Measurements from ENCODE around the gene CEP83. TPM values are rescaled to one million over a fixed set of nuclear protein-coding genes. Genes with fewer than 3 reads are reported as not detected.
"Not testable (repeated sequence)": the region's sequence is repeated elsewhere in the genome, so short reads cannot be mapped to it uniquely, and the experiment has no call there.

Gene CEP83
- total RNA-seq, 8 experiments from 2014 or later = 11.5 to 87.2 (median 25.9) TPM

DNA sequence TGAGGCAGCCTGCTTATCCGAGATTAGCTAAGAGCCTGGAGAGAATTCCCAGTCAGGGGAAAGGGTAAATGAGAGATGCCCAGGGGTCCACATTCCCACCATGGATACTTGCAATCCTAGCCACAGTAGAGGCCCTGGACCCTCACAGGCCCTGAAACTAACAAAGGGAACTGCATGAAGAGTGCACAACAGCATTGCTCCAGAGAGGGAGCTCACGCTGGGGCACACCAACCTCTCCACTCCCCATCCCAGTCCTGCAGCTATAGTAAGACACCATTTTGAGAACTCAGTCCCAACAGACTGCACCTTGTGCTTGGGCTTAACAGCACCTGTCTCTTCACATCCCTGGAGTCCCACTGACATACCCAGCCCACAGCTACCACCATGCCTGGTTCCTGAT lies 30.5 kb downstream of the CEP83 start:
- no peak overlapping the region for H3K27ac ChIP-seq
- H3K4me3 ChIP-seq = no peak overlapping the region
- H3K4me1 ChIP-seq (replicated peaks in 1 of 2) = no peaks in the 10 kb centered on the region
- in situ Hi-C loops (cut with MboI; ENCODE audit: low pct_unique_long_range_greater_than_20kb in 2 of 9, low sequenced_read_pairs in 9 of 9, unreplicated experiment in 9 of 9) = no loop called here
- ATAC-seq (replicated peaks in 6 of 8) = no peak
- WGBS, 10 experiments = 83 to 100% (median 100%) methylated on average over 1 to 2 of the region's 2 CpGs; no CpG with 5 or more reads in 5 of the 10 experiments

DNA sequence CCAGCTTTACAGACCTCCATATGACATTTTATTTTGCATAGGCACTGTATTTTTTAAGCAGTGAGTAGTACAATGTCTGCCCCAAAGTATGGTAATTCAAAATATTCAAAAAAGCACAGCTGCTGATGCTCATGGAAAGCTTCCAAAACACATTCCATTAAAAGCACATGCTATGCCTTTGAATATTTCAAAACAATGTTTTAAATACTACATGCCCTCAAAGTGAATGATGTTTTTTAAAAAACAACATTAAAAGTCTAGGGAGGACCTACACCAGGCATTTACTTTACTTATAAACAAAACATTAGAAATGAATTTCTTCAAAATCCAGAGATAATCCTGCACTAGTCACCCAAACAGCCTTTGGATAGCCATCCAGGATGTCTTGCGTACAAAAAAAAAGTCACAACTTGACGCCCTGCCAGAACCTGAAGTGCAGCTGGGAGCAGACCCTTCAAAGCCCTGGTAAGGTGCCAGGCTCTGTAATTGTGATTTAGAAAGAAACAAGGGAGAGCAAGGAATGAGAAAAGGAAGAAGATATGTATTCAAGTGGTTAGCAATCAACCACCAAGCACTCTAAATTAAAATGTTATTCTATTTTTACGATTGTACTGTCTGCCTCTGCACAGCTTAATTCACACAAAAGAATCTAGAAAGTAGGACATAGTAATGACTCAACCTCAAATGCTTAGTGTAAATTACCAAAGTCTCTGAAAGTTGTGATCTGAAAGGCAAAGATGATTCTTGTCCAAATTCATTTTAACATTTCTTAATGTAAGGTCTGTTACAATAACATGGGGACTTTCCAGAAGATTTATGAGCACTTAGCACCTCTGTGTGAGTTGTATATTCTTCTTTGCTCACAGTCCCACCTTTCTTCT lies 31.9 kb downstream of the CEP83 start:
- in situ Hi-C loops (cut with MboI; ENCODE audit: low pct_unique_long_range_greater_than_20kb in 2 of 9, low sequenced_read_pairs in 9 of 9, unreplicated experiment in 9 of 9) = no loop called here
- no peak overlapping the region for H3K27ac ChIP-seq
- ATAC-seq (replicated peaks in 6 of 8) = peak in 3 of 8 experiments; percentile 75 to 85 (median 81)
- no peaks in the 10 kb centered on the region for H3K4me1 ChIP-seq (replicated peaks in 1 of 2)
- no peak overlapping the region for H3K4me3 ChIP-seq
- WGBS, 10 experiments = 0 to 100% (median 85%) methylated on average over 1 to 3 of the region's 3 CpGs; no CpG with 5 or more reads in 1 of the 10 experiments

GRCh38 chr12:94426049-94426448 lies 33.6 kb downstream of the CEP83 start:
- in situ Hi-C loops (cut with MboI; ENCODE audit: low pct_unique_long_range_greater_than_20kb in 2 of 9, low sequenced_read_pairs in 9 of 9, unreplicated experiment in 9 of 9) = no loop called here
- Histone ChIP-seq H3K27ac (no peak overlapping the region), H3K4me3 (no peak overlapping the region), H3K4me1 (replicated peaks in 1 of 2) (no peaks in the 10 kb centered on the region)
- WGBS, 10 experiments = 13 to 100% (median 83%) methylated on average over 1 to 2 of the region's 3 CpGs; no CpG with 5 or more reads in 3 of the 10 experiments
- no peak for ATAC-seq (replicated peaks in 6 of 8)

DNA sequence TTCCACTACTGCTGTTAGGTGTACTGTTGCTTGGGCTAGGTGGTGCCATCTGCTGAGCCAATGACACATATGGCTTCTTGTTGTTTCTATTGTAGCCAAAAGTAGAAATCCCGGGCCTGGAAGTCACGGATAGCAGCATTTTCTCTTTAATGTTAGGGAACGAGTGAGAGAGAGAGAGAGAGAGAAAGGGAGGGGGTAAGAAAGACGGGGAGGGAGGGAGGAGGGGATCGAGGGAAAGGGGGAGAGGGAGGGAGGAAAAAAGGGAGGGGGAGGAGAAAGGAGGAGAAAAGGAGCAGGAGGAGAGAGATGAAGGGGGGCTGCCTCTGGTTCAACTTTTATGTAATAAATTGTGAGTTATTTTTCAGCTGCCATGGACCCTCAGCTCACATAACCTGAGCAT lies 34.8 kb downstream of the CEP83 start:
- no CpG with 5 or more reads among the region's 5 CpGs for WGBS, 10 experiments
- in situ Hi-C loops (cut with MboI; ENCODE audit: low pct_unique_long_range_greater_than_20kb in 2 of 9, low sequenced_read_pairs in 9 of 9, unreplicated experiment in 9 of 9); H3K4me3 ChIP-seq; ATAC-seq (replicated peaks in 6 of 8); H3K27ac ChIP-seq; H3K4me1 ChIP-seq (replicated peaks in 1 of 2): not testable (repeated sequence)

GRCh38 chr12:94421868-94422740 lies 37.6 kb downstream of the CEP83 start:
- no peak for ATAC-seq (replicated peaks in 6 of 8)
- H3K4me3 ChIP-seq = no peak overlapping the region
- H3K4me1 ChIP-seq (replicated peaks in 1 of 2) = no peaks in the 10 kb centered on the region
- WGBS, 10 experiments = 90 to 100% (median 97%) methylated on average over 3 to 5 of the region's 5 CpGs; no CpG with 5 or more reads in 1 of the 10 experiments
- no peak overlapping the region for H3K27ac ChIP-seq
- in situ Hi-C loops (cut with MboI; ENCODE audit: low pct_unique_long_range_greater_than_20kb in 2 of 9, low sequenced_read_pairs in 9 of 9, unreplicated experiment in 9 of 9) = no loop called here

GRCh38 chr12:94418517-94418916 lies 41.1 kb downstream of the CEP83 start:
- Histone ChIP-seq H3K4me3 (no peak overlapping the region), H3K27ac (no peak overlapping the region), H3K4me1 (replicated peaks in 1 of 2) (no peaks in the 10 kb centered on the region)
- WGBS, 10 experiments = 88 to 100% (median 100%) methylated on average over 1 of the region's 1 CpG; no CpG with 5 or more reads in 1 of the 10 experiments
- in situ Hi-C loops (cut with MboI; ENCODE audit: low pct_unique_long_range_greater_than_20kb in 2 of 9, low sequenced_read_pairs in 9 of 9, unreplicated experiment in 9 of 9) = no loop called here
- no peak for ATAC-seq (replicated peaks in 6 of 8)

- Histone ChIP-seq H3K4me3 (no peak overlapping the region), H3K4me1 (replicated peaks in 1 of 2) (no peaks in the 10 kb centered on the region), H3K27ac (no peak overlapping the region)
- ATAC-seq (replicated peaks in 6 of 8) = no peak
- in situ Hi-C loops (cut with MboI; ENCODE audit: low pct_unique_long_range_greater_than_20kb in 2 of 9, low sequenced_read_pairs in 9 of 9, unreplicated experiment in 9 of 9) = no loop called here
- WGBS, 10 experiments = 100% methylated on average over 1 to 2 of the region's 2 CpGs; no CpG with 5 or more reads in 5 of the 10 experiments
Observed at GRCh38 chr12:94416613-94417012, 43.1 kb downstream of the CEP83 start.

GRCh38 chr12:94415066-94415465 lies 44.6 kb downstream of the CEP83 start:
- Histone ChIP-seq H3K4me1 (replicated peaks in 1 of 2) (no peaks in the 10 kb centered on the region), H3K4me3 (no peak overlapping the region), H3K27ac (no peak overlapping the region)
- in situ Hi-C loops (cut with MboI; ENCODE audit: low pct_unique_long_range_greater_than_20kb in 2 of 9, low sequenced_read_pairs in 9 of 9, unreplicated experiment in 9 of 9) = no loop called here
- no peak for ATAC-seq (replicated peaks in 6 of 8)

DNA sequence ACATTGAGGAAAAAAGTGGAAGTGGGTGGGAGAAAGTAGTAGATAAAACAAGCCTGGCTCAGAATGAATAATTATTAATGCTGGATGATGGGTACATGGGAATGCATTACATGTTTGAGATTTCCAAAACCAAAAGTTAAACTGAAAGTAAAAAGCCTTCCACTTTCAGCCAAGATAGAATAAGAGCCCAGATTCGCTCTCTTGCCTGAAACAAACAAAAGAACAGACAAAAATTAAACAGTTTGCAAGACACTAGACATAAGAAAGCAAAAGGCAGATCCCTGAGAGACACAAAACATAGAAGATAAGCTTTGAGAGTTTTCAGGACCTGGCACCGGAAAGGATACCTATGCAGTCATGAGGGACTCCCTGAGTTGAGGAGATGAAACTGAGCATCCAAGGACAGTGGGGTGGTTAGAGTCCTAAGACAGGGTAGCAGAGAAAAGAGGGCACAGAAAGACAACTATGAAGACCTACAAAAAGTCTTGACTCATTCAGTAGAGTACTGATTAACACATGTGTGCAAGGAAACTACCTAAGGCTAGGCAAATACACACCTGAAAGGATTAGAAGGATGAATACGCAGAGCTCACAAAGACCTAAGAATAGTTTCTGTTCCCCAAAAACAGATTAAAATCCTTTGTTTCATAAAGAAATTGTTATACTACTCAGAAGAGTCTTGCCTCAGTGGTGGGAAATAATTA lies 54.1 kb downstream of the CEP83 start:
- no peak overlapping the region for H3K27ac ChIP-seq
- no peak overlapping the region for H3K4me3 ChIP-seq
- WGBS, 10 experiments = 55 to 100% (median 91%) methylated on average over 2 to 3 of the region's 3 CpGs
- H3K4me1 ChIP-seq (replicated peaks in 1 of 2) = no peaks in the 10 kb centered on the region
- ATAC-seq (replicated peaks in 6 of 8) = peak in 2 of 8 experiments; percentile 15 to 32
- in situ Hi-C loops (cut with MboI; ENCODE audit: low pct_unique_long_range_greater_than_20kb in 2 of 9, low sequenced_read_pairs in 9 of 9, unreplicated experiment in 9 of 9) = no loop called here

- no peak overlapping the region for H3K4me3 ChIP-seq
- in situ Hi-C loops (cut with MboI; ENCODE audit: low pct_unique_long_range_greater_than_20kb in 2 of 9, low sequenced_read_pairs in 9 of 9, unreplicated experiment in 9 of 9) = no loop called here
- WGBS, 10 experiments = 60 to 95% (median 88%) methylated on average over 2 of the region's 2 CpGs; no CpG with 5 or more reads in 1 of the 10 experiments
- no peak overlapping the region for H3K27ac ChIP-seq
- no peak for ATAC-seq (replicated peaks in 6 of 8)
- H3K4me1 ChIP-seq (replicated peaks in 1 of 2) = no peaks in the 10 kb centered on the region
Observed at GRCh38 chr12:94404854-94405253, 54.8 kb downstream of the CEP83 start.

- WGBS, 10 experiments = 72 to 100% (median 100%) methylated on average over 1 to 2 of the region's 2 CpGs
- no peak overlapping the region for H3K27ac ChIP-seq
- H3K4me1 ChIP-seq (replicated peaks in 1 of 2) = no peaks in the 10 kb centered on the region
- in situ Hi-C loops (cut with MboI; ENCODE audit: low pct_unique_long_range_greater_than_20kb in 2 of 9, low sequenced_read_pairs in 9 of 9, unreplicated experiment in 9 of 9) = no loop called here
- no peak for ATAC-seq (replicated peaks in 6 of 8)
- H3K4me3 ChIP-seq = no peak overlapping the region
Observed at GRCh38 chr12:94401326-94401725, 58.3 kb downstream of the CEP83 start.

GRCh38 chr12:94398685-94399084 lies 61.0 kb downstream of the CEP83 start:
- WGBS, 10 experiments = 83 to 100% (median 100%) methylated on average over 1 to 4 of the region's 5 CpGs
- H3K27ac ChIP-seq; H3K4me1 ChIP-seq (replicated peaks in 1 of 2); in situ Hi-C loops (cut with MboI; ENCODE audit: low pct_unique_long_range_greater_than_20kb in 2 of 9, low sequenced_read_pairs in 9 of 9, unreplicated experiment in 9 of 9); H3K4me3 ChIP-seq; ATAC-seq (replicated peaks in 6 of 8): not testable (repeated sequence)

GRCh38 chr12:94397401-94397800 lies 62.3 kb downstream of the CEP83 start:
- 85 to 100% (median 95%) methylated on average over 1 to 4 of the region's 4 CpGs; no CpG with 5 or more reads in 1 of the 10 experiments for WGBS, 10 experiments
- Histone ChIP-seq H3K4me3 (no peak overlapping the region), H3K4me1 (replicated peaks in 1 of 2) (no peaks in the 10 kb centered on the region), H3K27ac (no peak overlapping the region)
- no peak for ATAC-seq (replicated peaks in 6 of 8)
- in situ Hi-C loops (cut with MboI; ENCODE audit: low pct_unique_long_range_greater_than_20kb in 2 of 9, low sequenced_read_pairs in 9 of 9, unreplicated experiment in 9 of 9) = no loop called here

Measured in motor neuron (in vitro differentiated cells).